ENCODE measurements around the gene JARID2. TPM values are rescaled to one million over a fixed set of nuclear protein-coding genes. Genes with fewer than 3 reads are reported as not detected.

Gene JARID2
- total and polyA plus RNA-seq, 10 of the 15 experiments (the other 5 are each of a cell fraction or from before 2014, with no cell fraction given) = 4.2 to 21.6 (median 11.7) TPM

- TF ChIP-seq CBFB (IDR thresholded peaks at IDR 0.05; ENCODE audit: low read depth) = peak; percentile 57; the same call in 1 of the 2 replicates
- TF ChIP-seq TBL1XR1 (IDR thresholded peaks at IDR 0.05; ENCODE audit: low read depth, low read length) = peak; percentile 48; the same call in 1 of the 2 replicates
- no peak for TF ChIP-seq NR2C1 (IDR thresholded peaks at IDR 0.05)
- peak; percentile 96 for TF ChIP-seq TCF3 (IDR thresholded peaks at IDR 0.05; ENCODE audit: borderline replicate concordance, insufficient read depth, low read depth, low read length)
- 0 out of 2 replicates have a peak, but pooled peaks have one; percentile 16 for TF ChIP-seq CREB1 (IDR thresholded peaks at IDR 0.05; ENCODE audit: low read depth)
- TF ChIP-seq, protein P1, sequence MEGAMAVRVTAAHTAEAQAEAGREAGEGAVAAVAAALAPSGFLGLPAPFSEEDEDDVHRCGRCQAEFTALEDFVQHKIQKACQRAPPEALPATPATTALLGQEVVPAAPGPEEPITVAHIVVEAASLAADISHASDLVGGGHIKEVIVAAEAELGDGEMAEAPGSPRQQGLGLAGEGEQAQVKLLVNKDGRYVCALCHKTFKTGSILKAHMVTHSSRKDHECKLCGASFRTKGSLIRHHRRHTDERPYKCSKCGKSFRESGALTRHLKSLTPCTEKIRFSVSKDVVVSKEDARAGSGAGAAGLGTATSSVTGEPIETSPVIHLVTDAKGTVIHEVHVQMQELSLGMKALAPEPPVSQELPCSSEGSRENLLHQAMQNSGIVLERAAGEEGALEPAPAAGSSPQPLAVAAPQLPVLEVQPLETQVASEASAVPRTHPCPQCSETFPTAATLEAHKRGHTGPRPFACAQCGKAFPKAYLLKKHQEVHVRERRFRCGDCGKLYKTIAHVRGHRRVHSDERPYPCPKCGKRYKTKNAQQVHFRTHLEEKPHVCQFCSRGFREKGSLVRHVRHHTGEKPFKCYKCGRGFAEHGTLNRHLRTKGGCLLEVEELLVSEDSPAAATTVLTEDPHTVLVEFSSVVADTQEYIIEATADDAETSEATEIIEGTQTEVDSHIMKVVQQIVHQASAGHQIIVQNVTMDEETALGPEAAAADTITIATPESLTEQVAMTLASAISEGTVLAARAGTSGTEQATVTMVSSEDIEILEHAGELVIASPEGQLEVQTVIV (IDR thresholded peaks at IDR 0.05; ENCODE audit: borderline replicate concordance, partially characterized antibody) = no peak
- TF ChIP-seq IRF4 (IDR thresholded peaks at IDR 0.05; ENCODE audit: low read depth, low read length) = peak; percentile 74
- peak; percentile 46; the same call in 1 of the 3 replicates for TF ChIP-seq POU2F2 (IDR thresholded peaks at IDR 0.05; ENCODE audit: borderline replicate concordance, low read depth, low read length)
- peak; percentile 79; the same call in 1 of the 2 replicates for TF ChIP-seq MXI1 (IDR thresholded peaks at IDR 0.05; ENCODE audit: low read depth, low read length)
- TF ChIP-seq FOXK2 (IDR thresholded peaks at IDR 0.05) = no peak
- no peak for TF ChIP-seq SKIL (IDR thresholded peaks at IDR 0.05; ENCODE audit: low read depth, poor library complexity, severe bottlenecking)
- peak; percentile 69; the same call in 1 of the 2 replicates for TF ChIP-seq BCL11A (IDR thresholded peaks at IDR 0.05; ENCODE audit: low read depth, low read length)
- no peak for TF ChIP-seq SREBF2 (IDR thresholded peaks at IDR 0.05; ENCODE audit: low read length)
- TF ChIP-seq FOXM1 (IDR thresholded peaks at IDR 0.05; ENCODE audit: low read depth, low read length) = peak; percentile 62; the same call in 1 of the 2 replicates
- TF ChIP-seq CHD1 (IDR thresholded peaks at IDR 0.05; ENCODE audit: low read depth, low read length) = no peak
- TF ChIP-seq YY1 (IDR thresholded peaks at IDR 0.05; ENCODE audit: low read depth, low read length) = peak; percentile 81
- TF ChIP-seq TAF1 (IDR thresholded peaks at IDR 0.05; ENCODE audit: borderline replicate concordance, low read depth, low read length) = 0 out of 2 replicates have a peak, but pooled peaks have one; percentile 20
- no peak for TF ChIP-seq SMARCA5 (IDR thresholded peaks at IDR 0.05)
- peak; percentile 49; the same call in 1 of the 2 replicates for TF ChIP-seq SPI1 (IDR thresholded peaks at IDR 0.05; ENCODE audit: borderline replicate concordance, insufficient read depth, low read depth, low read length)
- TF ChIP-seq FOS (IDR thresholded peaks at IDR 0.05; ENCODE audit: borderline replicate concordance, extremely low read depth, insufficient read length) = no peak
- TF ChIP-seq, protein P2, sequence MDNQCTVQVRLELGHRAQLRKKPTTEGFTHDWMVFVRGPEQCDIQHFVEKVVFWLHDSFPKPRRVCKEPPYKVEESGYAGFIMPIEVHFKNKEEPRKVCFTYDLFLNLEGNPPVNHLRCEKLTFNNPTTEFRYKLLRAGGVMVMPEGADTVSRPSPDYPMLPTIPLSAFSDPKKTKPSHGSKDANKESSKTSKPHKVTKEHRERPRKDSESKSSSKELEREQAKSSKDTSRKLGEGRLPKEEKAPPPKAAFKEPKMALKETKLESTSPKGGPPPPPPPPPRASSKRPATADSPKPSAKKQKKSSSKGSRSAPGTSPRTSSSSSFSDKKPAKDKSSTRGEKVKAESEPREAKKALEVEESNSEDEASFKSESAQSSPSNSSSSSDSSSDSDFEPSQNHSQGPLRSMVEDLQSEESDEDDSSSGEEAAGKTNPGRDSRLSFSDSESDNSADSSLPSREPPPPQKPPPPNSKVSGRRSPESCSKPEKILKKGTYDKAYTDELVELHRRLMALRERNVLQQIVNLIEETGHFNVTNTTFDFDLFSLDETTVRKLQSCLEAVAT (IDR thresholded peaks at IDR 0.05) = peak; percentile 45; the same call in 1 of the 2 replicates
- TF ChIP-seq USF2 (IDR thresholded peaks at IDR 0.05; ENCODE audit: borderline replicate concordance, low read depth, low read length) = no peak
- no peak for TF ChIP-seq SIN3A (IDR thresholded peaks at IDR 0.05; ENCODE audit: low read depth, low read length)
- TF ChIP-seq PAX5 (IDR thresholded peaks at IDR 0.05; ENCODE audit: borderline replicate concordance, low read depth, low read length) = 0 out of 2 replicates have a peak, but pooled peaks have one; percentile 38
These were observed 9.6 kb downstream of the JARID2 start (continued) for GRCh38 chr6:15255481-15255880.
